Measurements from ENCODE around the gene NTRK2.
A peak's percentile ranks its signal among the peaks of the same experiment; 100 is the strongest.

NTRK2 gene

DNA sequence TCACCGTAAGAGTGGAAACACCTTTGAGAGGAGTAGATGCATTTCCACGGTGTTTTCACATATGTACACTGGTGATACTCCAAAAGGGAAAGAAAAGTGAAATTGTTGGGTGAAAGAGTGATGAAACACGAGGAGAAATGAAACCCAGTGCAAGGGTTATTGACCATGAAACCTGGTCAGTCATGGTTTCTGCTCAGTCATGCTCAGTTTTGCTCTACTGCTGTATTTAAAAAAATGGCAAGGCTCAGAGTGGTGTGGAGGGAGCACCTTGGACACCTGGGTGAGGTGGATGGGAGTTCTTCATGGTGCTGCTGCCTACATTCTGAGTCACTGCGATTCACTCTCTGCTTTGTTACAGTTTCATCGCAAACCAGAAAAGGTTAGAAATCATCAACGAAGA lies 32.3 kb downstream of the NTRK2 start:
- Mint-ChIP-seq H3K4me3 (no peak overlapping the region), H3K27ac (no peak overlapping the region), H3K27me3 (peaks cover 15% of the 10 kb centered on the region), H3K4me1 (peaks cover 9% of the 10 kb centered on the region), H3K9me3 (no peaks in the 10 kb centered on the region), H3K36me3 (no peaks in the 10 kb centered on the region)
- peak; percentile 40 for ATAC-seq

DNA sequence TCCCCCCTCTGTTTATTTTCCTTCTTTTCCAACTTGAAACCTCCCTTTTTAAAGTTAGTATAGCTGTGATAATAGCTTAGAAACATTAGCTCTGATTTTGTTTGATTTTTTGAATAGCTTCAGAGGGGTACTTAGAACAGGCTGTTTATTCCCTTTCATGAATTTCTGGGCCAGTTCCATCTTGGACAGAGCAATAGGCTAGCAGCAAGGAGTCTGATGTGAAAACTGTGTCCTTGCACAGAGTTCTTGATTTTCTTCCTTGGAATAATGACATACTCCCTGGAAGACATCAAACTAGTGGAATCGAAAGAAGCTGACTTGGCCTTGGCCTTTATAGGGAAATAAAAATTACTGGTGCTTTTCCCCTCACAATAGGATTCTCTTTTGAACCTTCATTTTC lies 32.9 kb downstream of the NTRK2 start:
- no peak for ATAC-seq
- peaks cover 9% of the 10 kb centered on the region for H3K4me1 Mint-ChIP-seq

GRCh38 chr9:84703793-84704192 lies 34.3 kb downstream of the NTRK2 start:
- H3K4me3 Mint-ChIP-seq = no peak overlapping the region
- no peaks in the 10 kb centered on the region for H3K36me3 Mint-ChIP-seq
- H3K27ac Mint-ChIP-seq = no peak overlapping the region
- H3K27me3 Mint-ChIP-seq = peaks cover 8% of the 10 kb centered on the region
- H3K4me1 Mint-ChIP-seq = peaks cover 9% of the 10 kb centered on the region
- ATAC-seq = no peak
- H3K9me3 Mint-ChIP-seq = no peaks in the 10 kb centered on the region

More for the DNA sequence above, 32.9 kb downstream of the NTRK2 start:
- Mint-ChIP-seq H3K27me3 (peaks cover 8% of the 10 kb centered on the region), H3K27ac (no peak overlapping the region), H3K9me3 (no peaks in the 10 kb centered on the region), H3K36me3 (no peaks in the 10 kb centered on the region), H3K4me3 (no peak overlapping the region)

DNA sequence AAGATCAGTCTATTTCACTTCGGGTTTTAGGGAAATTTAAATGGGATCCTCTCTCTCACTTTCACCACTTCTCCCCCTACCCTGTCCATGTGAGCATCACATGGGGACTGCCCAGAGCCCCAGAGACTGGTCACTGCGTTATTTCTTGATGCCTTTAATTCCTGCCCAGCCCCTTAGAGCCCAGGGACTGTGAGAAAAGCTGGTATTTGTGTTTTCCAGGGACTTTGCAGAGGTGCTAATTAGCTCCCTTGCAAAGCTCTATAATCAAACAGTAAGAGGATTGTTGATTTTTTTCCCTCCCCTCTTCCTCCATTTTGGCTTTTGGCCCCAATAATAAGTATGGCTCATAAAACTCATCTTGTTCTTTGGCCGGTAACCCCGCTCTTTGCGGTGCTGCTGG lies 35.6 kb downstream of the NTRK2 start:
- Mint-ChIP-seq H3K4me1 (peaks cover 20% of the 10 kb centered on the region), H3K27me3 (peaks cover 8% of the 10 kb centered on the region), H3K27ac (no peak overlapping the region), H3K4me3 (no peak overlapping the region), H3K9me3 (no peaks in the 10 kb centered on the region), H3K36me3 (no peaks in the 10 kb centered on the region)
- no peak for ATAC-seq

- Mint-ChIP-seq H3K9me3 (no peaks in the 10 kb centered on the region), H3K27me3 (peaks cover 8% of the 10 kb centered on the region), H3K4me3 (no peak overlapping the region), H3K27ac (no peak overlapping the region), H3K4me1 (peaks cover 12% of the 10 kb centered on the region), H3K36me3 (no peaks in the 10 kb centered on the region)
- ATAC-seq = no peak
Observed at GRCh38 chr9:84708400-84708799, 38.9 kb downstream of the NTRK2 start.

DNA sequence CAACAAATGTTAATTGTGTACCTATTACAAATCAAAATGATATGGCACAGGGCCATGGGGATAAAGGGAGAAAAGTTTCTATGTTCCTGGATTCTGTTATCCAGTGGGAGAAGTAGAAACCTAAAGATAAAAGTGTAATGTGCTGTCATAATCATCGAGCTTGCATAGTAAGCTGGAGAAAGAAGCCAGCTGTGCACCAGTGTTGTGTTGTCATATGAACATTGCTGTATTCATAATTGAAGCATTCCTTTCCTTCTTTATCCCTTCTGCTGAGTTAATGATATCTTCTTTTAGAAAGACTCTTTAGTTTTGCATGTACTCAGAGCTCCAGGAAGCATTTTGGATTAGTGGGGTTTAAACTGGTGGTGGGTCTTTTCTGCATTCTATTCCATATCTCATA lies 39.5 kb downstream of the NTRK2 start:
- no peaks in the 10 kb centered on the region for H3K36me3 Mint-ChIP-seq
- H3K27ac Mint-ChIP-seq = no peak overlapping the region
- peaks cover 12% of the 10 kb centered on the region for H3K4me1 Mint-ChIP-seq
- no peak for ATAC-seq
- no peak overlapping the region for H3K4me3 Mint-ChIP-seq
- H3K9me3 Mint-ChIP-seq = no peaks in the 10 kb centered on the region
- peaks cover 12% of the 10 kb centered on the region for H3K27me3 Mint-ChIP-seq

- Mint-ChIP-seq H3K27ac (no peak overlapping the region), H3K27me3 (peaks cover 10% of the 10 kb centered on the region), H3K9me3 (no peaks in the 10 kb centered on the region), H3K4me1 (peaks cover 12% of the 10 kb centered on the region), H3K4me3 (no peak overlapping the region), H3K36me3 (no peaks in the 10 kb centered on the region)
- no peak for ATAC-seq
Observed at GRCh38 chr9:84710701-84711397, 41.3 kb downstream of the NTRK2 start.

DNA sequence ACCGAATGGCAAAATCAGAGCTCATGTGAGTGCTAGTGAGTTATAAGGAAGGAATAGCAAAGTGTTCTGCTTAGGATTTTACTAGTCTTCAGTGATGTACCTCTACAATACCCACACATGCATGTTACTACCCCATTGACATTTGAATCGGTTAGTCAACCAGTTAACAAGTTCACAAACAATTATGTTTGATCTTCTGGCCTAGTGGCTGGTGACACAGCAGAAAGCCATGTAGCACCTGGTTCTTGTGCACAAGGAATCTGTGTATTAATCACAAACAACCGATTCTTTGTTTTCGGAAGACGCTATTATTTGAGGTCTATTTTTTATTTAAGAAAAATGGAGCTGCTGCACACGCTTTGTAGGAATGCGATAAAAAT lies 41.9 kb downstream of the NTRK2 start:
- H3K36me3 Mint-ChIP-seq = no peaks in the 10 kb centered on the region
- peaks cover 12% of the 10 kb centered on the region for H3K4me1 Mint-ChIP-seq
- no peak for ATAC-seq
- H3K27me3 Mint-ChIP-seq = peaks cover 10% of the 10 kb centered on the region
- H3K27ac Mint-ChIP-seq = no peak overlapping the region
- no peak overlapping the region for H3K4me3 Mint-ChIP-seq
- H3K9me3 Mint-ChIP-seq = no peaks in the 10 kb centered on the region

DNA sequence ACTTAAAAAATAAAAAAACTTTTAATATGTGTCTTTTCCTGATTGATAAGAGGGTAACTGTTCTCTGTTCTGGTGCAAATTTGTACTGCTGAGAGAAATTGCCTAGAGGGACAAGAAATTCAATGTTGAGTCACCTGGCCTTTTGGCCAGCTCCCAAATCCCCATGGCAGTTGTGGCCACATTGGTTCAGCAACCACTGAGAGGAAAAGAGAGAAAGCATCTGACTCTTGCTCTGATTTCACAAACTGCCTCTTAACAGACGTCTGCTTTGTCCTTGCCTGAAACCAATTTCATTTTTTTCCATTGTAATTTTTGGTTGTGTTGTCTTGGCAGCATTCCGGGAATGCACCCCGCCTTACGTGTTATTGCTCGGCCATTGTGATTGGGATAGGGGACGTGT lies 42.4 kb downstream of the NTRK2 start:
- no peak overlapping the region for H3K27ac Mint-ChIP-seq
- no peak for ATAC-seq

GRCh38 chr9:84716217-84716616 lies 46.7 kb downstream of the NTRK2 start:
- Mint-ChIP-seq H3K27ac (no peak overlapping the region), H3K9me3 (peaks cover 4% of the 10 kb centered on the region), H3K4me1 (no peaks in the 10 kb centered on the region), H3K36me3 (no peaks in the 10 kb centered on the region), H3K4me3 (no peak overlapping the region), H3K27me3 (peaks cover 10% of the 10 kb centered on the region)
- ATAC-seq = no peak

More for the DNA sequence above, 42.4 kb downstream of the NTRK2 start:
- Mint-ChIP-seq H3K9me3 (no peaks in the 10 kb centered on the region), H3K4me1 (peaks cover 12% of the 10 kb centered on the region), H3K27me3 (peaks cover 10% of the 10 kb centered on the region), H3K36me3 (no peaks in the 10 kb centered on the region), H3K4me3 (no peak overlapping the region)

DNA sequence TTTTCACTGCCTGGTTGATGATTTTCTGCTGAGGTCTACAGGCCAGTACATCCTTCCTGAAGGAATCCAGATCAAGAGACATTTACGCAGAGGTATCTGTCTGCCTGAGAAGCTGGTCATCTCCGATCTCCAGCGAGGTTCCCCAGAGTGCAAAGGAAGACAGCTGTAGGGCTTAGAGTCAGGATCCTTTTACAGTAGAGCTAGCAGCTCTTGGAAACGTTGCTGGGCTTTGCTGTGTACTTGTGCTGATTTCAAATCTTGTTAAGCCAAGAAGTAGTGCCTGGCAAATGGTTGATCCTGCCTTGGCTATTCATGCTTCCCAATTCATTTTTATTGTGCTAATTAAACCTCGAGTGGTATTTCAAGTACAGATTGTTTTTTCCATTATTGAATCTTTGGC lies 48.9 kb downstream of the NTRK2 start:
- no peaks in the 10 kb centered on the region for H3K36me3 Mint-ChIP-seq
- H3K27ac Mint-ChIP-seq = no peak overlapping the region
- ATAC-seq = no peak
- peaks cover 4% of the 10 kb centered on the region for H3K9me3 Mint-ChIP-seq
- H3K27me3 Mint-ChIP-seq = peaks cover 10% of the 10 kb centered on the region
- H3K4me3 Mint-ChIP-seq = no peak overlapping the region
- no peaks in the 10 kb centered on the region for H3K4me1 Mint-ChIP-seq

DNA sequence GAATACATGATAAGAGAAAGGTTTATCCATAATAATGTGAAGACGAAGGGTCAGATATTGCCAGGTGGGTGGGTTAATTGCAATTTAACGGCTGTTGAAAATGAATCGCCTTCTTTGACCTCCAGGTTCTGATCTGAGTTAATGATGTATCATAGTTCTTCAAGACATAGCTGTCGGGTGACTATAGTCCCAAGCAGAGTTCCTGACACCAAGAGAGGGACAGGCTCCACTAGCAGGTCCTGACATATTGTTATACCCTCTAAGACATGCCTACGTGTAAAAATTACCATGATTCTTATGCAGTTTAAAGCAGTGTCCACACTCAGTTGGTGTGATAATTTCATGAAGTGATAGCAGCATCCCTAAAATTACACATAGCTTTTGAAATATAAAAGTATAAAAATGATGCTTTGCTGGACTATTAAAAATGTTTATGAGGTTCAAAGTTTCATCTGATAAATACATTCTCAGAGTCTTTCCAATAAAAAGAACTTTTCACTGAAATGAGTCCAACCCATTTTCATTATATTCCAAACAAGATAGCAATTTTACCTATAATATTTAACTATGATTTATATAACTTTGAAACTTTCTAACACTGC lies 53.0 kb downstream of the NTRK2 start:
- H3K36me3 Mint-ChIP-seq = no peaks in the 10 kb centered on the region
- no peaks in the 10 kb centered on the region for H3K4me1 Mint-ChIP-seq
- peaks cover 4% of the 10 kb centered on the region for H3K9me3 Mint-ChIP-seq
- no peak for ATAC-seq
- no peak overlapping the region for H3K27ac Mint-ChIP-seq
- H3K27me3 Mint-ChIP-seq = no peaks in the 10 kb centered on the region
- no peak overlapping the region for H3K4me3 Mint-ChIP-seq

GRCh38 chr9:84723426-84723825 lies 53.9 kb downstream of the NTRK2 start:
- no peak for ATAC-seq
- Mint-ChIP-seq H3K4me1 (no peaks in the 10 kb centered on the region), H3K27ac (no peak overlapping the region), H3K27me3 (no peaks in the 10 kb centered on the region), H3K4me3 (no peak overlapping the region), H3K36me3 (no peaks in the 10 kb centered on the region), H3K9me3 (peaks cover 4% of the 10 kb centered on the region)

DNA sequence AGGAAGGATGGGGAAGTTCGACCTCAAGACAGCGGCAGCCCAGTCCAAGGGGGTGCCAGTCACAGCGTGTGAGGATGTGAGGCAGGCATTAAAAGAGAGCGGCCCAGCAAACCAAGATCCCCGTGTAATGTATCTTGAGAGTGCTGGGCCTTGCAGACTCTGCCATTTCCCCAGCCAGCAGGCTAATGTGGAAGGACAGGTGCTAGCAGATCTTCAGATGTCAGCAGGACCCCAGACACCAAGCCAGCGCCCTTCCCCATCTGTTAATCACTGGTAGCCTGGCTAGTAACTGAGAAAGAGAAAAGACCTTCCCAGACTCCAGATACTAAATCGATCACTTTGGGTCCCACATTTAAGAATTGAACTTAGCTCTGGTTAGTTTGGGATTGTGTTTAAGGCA lies 62.2 kb downstream of the NTRK2 start:
- H3K27ac Mint-ChIP-seq = no peak overlapping the region
- no peaks in the 10 kb centered on the region for H3K36me3 Mint-ChIP-seq
- no peaks in the 10 kb centered on the region for H3K27me3 Mint-ChIP-seq
- ATAC-seq = no peak
- H3K9me3 Mint-ChIP-seq = peaks cover 4% of the 10 kb centered on the region
- H3K4me1 Mint-ChIP-seq = no peaks in the 10 kb centered on the region
- H3K4me3 Mint-ChIP-seq = no peak overlapping the region

DNA sequence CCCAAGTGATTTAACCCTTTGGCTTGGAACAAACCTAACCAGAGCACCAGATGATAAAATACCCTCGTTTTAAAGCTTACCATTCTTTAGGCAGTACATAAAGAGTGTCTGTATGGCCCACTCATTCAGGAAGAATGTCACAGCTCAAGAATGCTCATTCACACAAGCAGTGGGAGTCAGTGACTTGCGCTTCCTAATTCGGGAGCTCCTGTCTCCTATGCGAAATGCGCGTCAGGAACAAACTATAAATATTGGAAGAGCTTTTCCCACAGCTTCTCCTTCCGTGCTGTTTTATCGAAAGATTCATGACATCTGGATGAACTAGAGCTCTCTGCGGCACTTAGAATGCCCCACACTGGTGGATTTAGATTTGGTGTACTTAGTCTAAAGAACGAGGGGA lies 66.6 kb downstream of the NTRK2 start:
- H3K36me3 Mint-ChIP-seq = no peaks in the 10 kb centered on the region
- no peak overlapping the region for H3K27ac Mint-ChIP-seq

GRCh38 chr9:84736536-84736935 lies 67.0 kb downstream of the NTRK2 start:
- H3K4me3 Mint-ChIP-seq = no peak overlapping the region
- no peaks in the 10 kb centered on the region for H3K4me1 Mint-ChIP-seq
- peaks cover 4% of the 10 kb centered on the region for H3K9me3 Mint-ChIP-seq
- H3K36me3 Mint-ChIP-seq = no peaks in the 10 kb centered on the region
- no peaks in the 10 kb centered on the region for H3K27me3 Mint-ChIP-seq
- no peak for ATAC-seq
- H3K27ac Mint-ChIP-seq = no peak overlapping the region

More for the DNA sequence above, 66.6 kb downstream of the NTRK2 start:
- Mint-ChIP-seq H3K27me3 (no peaks in the 10 kb centered on the region), H3K9me3 (peaks cover 4% of the 10 kb centered on the region), H3K4me1 (no peaks in the 10 kb centered on the region), H3K4me3 (no peak overlapping the region)
- no peak for ATAC-seq

Data from stimulated activated memory B cell treated with anti-CD40 and anti-IgM and Interleukin-4, amounts not matched to agents 10 μg/mL and 1 μg/mL and 100 μg/mL, for 72 hours (primary cell).